Measurements from ENCODE around the gene CDK2AP2.

CDK2AP2 gene

DNA sequence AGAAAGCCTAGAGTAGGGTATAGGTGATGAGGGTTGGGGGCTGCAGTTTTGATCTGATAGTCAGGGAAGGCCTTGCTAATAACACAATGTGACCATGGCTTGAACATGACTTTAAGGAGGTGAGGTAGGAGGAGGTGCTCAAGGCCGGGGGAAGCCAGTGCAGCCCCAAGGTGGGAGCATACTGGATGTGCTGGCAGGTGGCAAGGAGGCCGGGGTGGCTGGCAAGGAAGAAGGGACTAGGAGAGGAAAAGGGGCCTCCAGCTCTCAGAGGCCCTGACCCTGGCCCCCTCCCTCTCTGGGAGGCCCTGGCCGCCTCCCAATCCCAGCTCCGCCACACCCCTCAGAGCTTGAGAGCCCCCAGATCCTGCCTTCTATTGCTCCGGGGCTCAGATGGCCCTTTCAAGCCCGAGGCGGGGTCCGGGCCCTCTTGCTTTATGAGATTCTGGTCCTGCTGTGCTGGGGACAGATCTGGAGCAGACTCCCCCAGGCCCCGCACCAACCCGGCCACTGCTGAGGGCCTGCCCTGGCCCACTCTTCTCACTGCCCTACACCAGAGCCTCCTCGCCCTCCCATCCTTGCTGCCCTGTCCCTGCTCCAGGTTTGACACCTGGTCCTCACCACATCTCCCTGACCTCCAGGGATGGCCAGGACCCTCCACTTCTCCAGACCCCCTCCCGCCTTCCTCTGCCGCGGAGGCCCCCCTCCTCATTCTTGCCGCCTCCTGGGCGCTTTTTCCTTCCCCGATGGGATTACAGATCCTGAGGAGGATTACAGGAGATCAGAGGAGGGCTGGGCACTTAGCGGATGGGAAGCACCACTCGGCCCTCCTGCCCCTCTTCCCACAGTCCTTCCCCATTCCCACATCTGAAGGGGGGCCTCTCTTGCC lies 4.6 kb downstream of the CDK2AP2 start:
- no peak for DNase-seq

DNA sequence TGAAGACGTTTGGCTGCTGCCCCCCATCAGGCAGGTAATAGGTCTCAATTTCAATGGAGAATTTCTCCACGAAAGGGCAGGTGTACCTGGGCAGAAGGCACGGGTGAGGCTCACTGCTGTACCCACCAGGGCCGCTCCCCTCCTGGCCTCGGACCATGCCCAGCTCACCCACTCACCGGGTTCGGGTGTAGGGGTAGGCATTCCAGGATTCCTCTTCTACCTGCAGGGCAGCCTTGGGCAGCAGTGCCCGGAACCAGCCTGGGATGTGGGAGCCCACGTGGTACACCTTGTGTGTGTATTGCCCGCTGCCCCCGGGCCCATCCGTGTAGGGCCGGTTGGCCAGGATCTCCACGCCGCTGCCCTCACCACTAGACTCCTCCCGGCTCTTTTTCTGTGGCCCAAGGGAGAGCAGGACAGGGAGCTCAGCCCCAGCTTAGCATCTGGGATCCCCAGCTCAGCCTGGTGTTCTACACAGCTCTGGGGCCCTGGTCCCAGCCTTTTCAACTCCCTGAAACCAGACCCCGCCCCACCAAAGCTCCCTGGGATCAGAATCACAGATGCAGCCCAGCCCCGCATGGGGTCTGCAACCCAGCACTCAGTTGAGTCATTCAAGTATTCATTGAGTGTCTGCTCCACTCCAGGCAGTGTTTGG lies 5.5 kb downstream of the CDK2AP2 start:
- DNase-seq: no peak

DNA sequence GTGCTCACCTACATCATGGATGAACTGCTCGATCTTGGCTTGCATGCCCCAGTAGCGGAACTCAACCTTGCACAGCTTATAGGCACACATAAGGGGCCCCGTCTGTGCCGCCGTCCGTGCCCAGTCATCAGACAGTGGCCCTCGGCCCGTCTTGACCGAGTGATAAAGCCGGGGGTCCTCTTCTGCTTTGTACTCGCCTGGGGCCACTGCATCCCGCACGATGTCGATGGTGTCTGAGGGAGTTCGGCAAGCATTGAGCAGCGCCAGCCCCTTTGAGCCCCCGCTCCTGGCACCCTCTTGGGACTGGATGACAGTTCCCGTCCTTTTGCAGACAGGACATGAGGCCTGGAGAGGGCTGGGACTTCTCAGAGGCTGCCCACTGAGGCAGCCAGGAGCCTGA lies 6.1 kb downstream of the CDK2AP2 start:
- no peak for DNase-seq

DNA sequence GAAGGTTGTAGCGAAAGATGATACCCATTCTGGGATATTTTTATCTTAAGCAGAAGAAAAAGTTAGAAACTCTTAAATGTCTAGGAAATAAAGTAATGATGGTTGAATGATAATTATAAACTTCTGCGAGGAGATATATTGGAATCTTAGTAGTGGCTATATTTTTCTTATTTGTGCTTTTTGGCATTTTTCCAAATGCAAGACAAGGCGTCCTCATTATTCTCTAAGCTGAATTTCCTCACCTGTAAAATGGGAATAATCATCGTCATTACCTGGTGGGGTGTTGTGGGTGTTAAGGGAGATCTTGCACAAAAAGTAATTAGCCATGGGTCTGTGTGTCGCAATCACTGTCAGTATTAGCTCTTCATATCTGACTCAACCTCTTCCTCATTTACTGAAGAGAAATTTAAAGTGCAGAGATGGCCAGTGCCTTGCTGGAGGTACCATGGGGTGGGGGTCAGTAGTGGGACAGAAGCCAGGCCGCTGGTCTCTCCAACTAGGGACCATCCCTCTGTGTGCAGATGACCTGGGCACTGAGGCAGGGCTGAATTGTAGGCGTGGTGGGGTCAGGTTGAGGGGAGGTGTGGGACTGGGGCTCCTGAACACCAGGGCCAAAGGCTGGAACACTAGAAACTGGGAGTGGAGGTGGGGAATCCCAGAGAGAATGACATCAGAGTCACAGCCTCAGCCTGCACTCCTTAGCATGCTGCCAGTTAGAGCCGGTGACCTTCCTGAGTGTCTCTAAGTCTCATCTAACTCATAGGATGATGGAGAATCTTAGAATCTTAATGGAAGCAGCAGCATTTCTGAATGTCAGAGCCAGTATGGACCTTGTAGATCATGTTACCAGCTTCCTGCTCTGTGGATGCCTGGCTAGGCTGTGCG lies 6.9 kb downstream of the CDK2AP2 start:
- no peak for DNase-seq

DNA sequence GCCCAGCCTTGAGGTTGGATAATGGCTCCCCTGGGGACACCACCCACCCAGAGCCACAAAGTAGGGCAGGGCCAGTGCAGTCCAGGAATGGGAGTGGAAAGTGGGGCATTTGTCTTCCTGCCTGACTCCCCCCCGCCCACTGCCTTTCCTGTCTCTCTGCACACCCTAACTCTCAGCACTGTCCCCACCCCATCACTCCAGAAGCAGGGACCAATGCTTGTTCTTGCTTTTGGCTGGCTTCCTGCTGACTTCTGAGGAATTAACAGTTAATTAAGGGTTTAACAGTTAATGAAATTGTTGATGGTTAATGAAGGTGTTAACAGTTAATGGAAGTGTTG lies 7.5 kb downstream of the CDK2AP2 start:
- DNase-seq: no peak

DNA sequence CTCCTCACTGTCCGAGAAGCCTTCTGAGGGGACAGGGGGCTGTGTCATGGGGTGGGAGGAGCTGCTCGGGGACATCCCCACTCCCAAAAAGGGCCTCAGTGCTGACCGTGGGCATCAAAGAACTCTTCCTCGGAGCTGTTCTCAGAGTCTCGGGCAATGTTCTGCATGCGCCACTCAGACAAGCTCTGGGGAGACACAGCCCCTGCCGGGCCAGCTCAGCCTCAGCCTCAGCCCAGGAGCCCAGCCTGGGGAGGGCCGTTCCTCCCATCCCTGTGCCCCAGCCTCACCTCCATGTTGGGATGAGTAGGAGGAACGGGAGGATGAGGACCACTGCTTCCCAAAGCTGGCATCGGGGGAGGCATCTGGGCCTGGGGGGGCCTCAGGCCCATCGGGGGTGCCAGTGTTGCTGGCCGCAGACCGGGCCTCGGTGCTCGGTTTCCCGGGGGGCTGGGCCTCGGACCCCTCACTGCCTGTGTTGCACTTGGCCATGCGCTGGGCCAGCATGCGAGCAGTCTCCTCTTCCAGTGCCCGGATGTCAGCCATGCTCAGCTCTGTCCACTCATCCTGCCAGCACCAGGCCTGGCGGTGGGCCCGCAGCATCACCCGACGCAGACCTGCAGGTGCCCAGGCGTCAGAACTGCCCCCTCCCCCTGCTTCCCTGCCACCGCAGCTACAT lies 8.0 kb downstream of the CDK2AP2 start:
- DNase-seq: no peak

DNA sequence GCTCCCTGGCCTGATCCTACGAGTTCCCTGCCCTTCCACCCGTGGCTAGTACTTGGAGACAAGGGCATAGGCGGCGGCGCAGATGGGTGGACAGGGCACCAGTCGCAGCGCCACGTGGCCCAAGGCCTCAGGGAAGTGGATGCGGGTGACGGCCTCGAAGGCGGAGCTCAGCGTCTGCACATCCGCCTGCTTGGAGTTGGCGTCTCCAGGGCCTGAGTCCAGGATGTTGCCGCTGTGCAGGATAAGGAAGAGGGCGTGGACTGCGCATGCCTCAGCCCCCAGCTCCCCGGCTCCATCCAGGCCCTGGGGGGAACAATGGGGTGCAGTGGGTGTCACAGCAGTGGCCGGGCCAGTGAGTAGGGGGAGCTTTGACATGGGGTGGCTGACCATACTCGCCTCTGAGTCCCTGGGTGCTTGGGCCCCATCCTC lies 9.4 kb downstream of the CDK2AP2 start:
- no peak for DNase-seq

DNA sequence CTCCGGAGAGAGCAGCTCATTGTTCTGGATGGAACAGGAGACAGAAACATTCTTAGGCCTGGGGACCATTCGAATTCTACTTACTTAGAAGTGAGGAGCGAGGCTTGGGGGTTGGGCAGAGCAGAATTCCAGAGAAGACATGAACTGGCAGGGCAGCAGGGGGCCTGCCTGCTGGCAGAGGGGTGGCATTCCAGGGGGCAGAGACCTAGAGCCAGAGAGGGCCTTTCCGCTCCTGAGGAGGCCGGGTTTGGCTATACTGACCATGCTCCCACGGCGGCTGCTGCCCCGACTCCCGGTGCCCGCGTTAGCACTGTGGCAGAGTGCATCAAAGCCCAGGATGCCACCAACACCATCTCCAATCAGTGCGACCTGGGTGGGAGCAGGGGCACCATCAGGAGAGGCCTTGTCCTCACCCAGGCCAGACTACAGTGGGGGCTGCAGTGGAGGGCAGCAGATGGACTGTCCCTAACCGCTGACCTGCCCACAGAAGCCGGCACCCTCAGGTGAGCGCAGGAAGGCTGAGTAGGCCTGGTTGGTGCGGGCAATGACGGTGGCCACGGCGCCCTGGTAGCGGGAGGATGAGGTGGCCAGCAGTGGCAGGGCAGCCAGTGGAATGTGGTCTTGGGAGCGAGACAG lies 10.2 kb downstream of the CDK2AP2 start:
- no peak for DNase-seq

DNA sequence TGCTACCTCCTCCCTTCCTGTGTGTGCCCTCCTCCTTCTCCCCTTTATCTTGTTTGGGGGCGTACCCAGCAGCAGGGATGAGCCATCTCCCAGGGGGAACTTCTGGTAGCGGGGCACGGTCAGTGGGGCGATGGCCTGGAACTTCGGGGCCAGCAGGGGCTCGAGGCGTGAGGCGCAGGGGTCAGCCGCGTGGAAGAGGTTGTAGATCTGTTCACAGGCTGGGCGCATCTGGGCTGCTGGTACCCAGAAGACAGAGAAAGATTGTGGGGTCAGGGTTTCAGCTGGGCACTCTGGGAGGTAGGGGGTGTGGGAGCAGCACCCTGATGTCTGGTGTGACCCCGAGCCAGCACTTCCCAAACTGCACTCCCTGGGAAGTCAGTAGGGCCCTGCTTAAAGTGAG lies 11.8 kb downstream of the CDK2AP2 start:
- no peak for DNase-seq

DNA sequence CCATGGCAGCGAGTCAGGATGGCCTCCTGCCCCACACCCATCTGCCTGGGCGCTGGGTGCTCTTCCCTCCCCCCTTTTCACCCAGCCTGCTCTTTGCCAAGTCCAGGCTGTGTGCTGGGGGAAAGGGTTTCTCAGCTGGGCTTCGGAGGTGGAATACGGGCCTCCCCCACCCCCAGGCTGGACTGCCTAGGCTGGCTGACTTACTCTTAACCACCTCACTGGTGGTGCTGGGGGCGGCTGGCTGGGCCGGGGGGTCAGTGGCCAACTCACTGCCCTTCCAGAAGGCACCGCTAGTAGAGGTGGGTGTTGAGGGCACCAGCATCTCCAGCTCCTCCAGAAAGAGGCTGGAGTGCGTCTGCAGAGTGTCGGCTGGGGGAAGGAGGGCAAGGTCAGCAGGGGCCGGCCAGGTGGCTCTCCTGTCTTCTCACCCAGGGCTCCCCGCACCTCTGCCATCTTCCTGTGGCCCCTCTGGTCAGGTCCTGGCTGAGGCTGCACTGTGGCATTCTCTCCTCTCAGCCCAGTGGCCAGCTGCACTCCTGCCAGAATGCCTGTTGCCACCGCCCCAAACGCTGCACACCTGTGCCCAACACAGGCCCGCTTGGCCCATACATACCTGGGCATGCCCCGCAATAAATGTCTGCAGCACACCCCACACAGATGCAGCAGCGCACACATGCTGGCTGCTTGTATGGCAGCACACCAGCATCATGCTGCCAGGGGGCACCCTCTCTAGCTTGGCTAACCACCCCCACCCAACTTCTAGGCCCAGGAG lies 12.5 kb downstream of the CDK2AP2 start:
- no peak for DNase-seq

DNA sequence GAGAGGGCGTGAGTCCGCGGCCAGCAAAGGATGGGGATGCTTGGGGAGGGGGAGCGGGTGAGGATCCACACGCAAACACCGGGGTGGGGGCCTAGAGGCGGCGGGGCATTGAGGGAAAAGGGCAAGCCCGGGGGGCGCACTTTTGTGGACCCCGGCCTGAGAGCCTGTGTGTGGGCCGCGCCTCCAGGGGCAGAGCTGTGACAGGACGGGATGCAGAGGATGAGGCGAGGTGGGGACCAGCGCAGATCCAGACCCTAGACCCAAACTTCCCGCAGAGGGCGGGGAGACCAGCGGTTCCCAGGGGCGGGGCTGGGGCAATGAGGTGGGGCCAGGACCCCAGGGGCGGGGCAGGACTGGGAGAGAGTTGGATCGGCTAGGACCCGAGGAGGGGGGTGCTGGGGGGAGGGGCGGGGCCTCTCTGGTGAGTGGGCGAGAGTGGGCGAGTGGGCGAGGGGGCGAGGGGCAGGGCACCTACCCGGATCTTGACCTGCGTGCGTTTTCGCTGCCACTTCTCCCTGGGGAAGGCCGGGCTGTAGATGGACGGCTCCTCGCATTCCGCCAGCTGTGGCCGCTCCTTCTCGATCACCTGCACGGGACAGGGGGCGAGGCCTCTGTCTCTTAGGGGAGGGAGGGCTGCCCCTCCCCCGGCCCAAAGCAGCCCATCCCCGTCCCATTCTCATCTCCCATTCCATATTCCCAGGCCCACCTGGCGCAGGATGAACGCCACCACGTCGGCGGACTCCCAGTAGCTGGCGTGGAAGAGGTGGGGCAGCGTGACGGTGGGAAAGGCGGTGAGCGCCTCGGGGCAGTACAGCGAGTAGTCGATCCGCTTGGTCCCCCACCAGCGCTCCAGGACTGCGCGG lies 13.4 kb downstream of the CDK2AP2 start:
- DNase-seq: no peak

DNA sequence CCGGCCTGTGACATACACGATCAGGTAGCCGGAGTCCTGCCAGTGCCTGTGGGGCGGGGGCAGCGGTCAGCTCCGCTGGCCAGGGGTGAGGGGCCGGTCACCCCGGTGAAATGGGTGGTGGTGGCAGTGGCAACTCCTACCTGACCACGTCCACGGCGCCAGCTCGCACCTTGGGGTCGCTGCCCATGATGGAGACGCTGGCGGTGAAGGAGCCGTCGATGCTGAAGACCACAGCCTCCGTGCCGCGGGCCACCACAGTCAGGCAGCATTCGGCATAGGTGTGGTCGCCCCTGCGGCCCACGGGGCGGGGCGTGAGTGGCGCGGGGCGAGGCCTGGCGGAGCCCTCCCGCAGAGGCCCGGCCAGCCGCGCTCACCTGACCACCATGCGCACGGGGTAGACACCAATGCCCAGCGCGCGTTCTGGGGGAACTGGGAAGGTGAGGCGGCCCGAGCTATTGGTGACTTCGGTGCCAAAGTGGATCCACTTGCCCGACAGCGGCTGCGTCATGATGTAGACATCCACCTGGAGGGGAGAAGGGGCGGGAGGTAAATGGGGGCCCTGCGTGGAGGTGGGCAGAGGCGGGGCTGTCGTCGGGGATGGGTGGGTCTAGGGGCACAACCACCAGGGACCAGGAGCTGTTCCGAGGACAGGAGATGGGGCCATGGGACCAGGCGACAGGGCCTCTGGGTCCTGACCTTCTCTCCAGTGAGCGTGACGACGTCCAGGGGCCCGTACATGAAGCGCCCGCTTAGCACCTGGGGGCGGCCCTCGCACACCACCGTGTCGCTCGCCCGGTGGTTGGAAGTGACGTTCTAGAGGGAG lies 14.2 kb downstream of the CDK2AP2 start:
- DNase-seq: no peak

DNA sequence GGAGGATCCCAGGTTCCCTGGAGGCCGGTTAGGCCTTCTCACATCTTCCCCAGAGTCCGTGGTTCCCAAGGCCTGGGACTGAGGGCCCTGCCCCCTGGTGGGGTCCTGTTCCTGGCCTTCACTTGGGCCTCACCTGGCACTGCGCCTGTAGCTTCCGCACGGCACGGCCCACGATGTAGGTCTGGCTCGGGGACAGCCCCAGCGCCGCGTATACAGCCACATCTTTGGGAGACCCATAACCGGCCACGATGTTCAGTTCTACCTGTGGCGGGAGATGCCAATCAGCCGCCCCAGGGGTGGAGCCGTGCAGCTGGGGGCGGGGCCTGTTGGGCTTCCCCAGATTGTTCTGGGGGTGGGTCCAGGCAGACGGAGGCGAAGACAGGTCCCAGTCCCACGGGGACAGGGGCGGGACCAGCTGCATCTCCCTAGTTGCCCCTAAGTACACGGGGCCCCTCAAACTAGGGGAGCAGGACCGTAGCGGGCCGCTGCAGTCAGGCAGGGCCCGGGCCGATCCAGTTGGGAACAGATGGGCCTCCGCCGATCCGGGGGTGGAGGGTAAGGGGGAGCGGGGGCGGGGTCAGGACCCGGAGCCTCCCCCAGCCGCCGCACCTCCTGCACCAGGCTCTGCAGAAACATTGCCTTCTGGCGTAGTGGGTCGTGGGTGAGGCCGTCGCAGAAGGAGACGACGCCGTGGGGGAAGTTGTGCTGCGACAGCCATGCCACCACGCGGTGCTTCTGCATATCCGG lies 15.0 kb downstream of the CDK2AP2 start:
- no peak for DNase-seq

DNA sequence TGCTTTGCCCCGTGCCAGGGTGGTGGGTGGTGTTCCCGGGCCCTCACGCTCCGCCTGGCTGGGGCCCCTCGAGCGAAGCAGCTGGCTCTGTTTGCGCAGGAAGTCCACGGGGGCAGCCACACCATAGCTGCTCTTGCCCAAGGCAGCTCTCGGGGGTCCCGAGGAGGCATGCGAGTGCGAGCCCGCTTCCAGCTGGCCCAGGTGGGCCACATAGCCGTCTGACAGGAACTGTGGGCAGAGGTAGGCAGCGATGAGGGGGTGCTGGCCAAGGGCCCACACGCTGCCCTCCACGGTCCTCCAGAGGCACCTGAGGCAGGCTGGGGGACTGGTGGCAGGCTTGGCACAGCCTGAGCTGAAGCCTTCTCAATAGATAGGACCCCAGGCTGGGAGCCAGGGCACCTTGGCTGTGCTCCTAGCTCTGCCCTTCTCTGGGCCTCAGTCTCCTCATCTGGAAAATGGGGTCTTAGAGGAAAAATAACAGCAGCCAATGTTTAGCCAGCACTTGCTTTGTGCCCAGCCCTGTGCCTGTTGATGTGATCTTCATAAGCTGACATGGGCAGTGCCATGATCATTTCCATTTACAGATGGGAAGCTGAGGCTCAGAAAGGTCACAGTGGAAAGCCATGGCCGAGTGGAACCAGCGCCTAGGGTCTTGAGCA lies 15.8 kb downstream of the CDK2AP2 start:
- no peak for DNase-seq

DNA sequence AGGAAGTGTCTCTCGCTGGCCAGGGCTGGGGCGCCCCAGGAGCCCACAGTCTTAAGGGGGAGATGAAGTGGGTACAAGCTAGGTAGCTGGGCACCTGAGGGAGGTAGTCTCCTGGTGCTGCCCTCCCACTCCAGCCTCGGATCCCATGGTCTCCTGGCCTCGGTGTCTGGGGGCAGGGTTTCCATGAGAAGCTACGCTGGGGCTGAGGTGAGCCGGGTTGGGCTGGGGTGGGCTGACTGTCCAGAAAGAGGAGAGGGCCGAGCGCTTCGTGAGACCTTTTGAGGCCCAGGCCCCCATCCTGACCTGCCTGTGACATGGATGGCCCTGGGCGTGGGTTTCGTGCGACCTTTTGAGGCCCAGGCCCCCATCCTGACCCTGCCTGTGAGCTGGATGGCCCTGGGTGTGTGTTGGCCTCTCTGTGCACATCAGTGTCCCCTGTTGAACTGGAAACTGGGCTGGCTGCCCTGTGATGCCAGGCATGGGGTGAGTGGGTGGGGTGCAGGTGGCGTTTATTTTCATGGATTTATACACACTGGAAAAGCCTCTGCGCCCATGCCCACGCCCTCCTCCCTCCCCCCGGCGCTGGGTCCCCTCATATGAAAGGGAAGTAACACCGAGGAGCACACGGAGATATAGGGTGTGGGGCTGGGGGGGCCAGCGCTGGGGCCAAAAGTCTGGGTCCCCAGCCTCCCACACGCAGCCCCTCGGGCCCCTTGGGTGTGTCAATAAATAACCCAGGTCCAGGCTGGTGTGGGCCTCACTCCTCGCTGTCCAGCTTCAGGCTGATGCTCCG lies 16.5 kb downstream of the CDK2AP2 start:
- DNase-seq: no peak

DNA sequence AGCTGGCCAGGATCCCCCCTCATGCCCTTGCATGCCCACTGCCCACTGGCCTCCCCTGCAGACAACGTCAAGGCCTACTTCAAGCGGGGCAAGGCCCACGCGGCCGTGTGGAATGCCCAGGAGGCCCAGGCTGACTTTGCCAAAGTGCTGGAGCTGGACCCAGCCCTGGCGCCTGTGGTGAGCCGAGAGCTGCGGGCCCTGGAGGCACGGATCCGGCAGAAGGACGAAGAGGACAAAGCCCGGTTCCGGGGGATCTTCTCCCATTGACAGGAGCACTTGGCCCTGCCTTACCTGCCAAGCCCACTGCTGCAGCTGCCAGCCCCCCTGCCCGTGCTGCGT lies 17.3 kb downstream of the CDK2AP2 start:
- DNase-seq: no peak

DNA sequence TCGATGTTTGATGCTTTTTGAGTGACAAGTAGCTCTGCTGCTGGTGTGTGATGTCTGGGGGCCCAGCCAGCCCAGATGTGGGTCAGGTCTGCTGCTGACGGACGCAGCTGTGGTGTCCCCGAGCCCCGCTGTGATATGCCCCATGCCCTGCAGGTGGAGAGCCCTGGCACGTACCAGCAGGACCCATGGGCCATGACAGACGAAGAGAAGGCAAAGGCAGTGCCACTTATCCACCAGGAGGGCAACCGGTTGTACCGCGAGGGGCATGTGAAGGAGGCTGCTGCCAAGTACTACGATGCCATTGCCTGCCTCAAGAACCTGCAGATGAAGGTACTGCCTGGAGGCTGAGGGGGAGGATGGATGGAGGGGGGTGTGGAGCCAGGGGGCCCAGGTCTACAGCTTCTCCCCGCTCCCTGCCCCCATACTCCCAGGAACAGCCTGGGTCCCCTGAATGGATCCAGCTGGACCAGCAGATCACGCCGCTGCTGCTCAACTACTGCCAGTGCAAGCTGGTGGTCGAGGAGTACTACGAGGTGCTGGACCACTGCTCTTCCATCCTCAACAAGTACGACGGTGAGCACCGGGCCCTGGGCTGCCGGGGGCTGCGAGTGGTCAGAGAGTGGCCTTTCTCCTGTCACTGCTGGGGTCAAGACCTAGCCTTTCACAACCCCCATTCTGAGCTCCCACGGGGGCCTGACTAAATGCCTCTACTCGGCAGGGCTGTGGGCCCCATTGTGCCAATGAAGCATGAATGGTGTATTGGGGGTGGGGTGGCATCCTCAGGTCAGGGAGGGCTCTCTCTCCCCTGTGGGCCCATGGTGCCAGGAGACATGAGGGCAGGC lies 17.9 kb downstream of the CDK2AP2 start:
- DNase-seq: no peak

Data from femur (tissue), 1 donor.